ENCODE results near the gene SHISA6.

DNA sequence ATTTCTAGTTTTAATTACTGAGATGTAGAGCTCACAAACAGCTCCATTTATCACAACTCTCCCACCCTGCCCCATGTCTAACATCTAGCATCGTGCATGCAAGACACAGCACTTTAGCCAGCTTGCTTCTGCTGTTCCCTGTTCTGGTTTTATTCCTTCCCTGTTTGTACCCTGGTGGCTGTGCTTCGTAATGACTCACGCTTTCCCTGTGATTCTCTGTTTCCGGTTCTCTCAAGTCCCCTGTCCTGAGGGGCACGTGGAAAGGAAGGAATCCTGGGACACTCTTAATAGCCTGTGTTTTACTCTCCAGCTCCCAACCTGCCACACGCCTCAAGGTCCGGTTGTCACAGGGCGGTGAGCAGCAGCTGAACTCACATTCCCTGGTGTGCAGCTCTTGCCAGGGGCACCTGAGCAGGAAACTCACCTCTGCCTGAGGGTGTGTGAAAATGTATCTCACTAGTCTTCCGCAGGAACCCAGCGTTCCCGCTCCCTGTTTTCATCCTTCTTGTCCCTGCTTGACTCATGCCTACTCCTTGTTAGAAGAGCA lies 10.6 kb downstream of the SHISA6 start:
- TF ChIP-seq, protein P1, sequence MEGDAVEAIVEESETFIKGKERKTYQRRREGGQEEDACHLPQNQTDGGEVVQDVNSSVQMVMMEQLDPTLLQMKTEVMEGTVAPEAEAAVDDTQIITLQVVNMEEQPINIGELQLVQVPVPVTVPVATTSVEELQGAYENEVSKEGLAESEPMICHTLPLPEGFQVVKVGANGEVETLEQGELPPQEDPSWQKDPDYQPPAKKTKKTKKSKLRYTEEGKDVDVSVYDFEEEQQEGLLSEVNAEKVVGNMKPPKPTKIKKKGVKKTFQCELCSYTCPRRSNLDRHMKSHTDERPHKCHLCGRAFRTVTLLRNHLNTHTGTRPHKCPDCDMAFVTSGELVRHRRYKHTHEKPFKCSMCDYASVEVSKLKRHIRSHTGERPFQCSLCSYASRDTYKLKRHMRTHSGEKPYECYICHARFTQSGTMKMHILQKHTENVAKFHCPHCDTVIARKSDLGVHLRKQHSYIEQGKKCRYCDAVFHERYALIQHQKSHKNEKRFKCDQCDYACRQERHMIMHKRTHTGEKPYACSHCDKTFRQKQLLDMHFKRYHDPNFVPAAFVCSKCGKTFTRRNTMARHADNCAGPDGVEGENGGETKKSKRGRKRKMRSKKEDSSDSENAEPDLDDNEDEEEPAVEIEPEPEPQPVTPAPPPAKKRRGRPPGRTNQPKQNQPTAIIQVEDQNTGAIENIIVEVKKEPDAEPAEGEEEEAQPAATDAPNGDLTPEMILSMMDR (IDR thresholded peaks at IDR 0.05), result peak in 1 of 7 experiments; percentile 7
- no peak for TF ChIP-seq POLR2A (IDR thresholded peaks at IDR 0.05)
